ENCODE measurements around the gene MYL5.

GRCh38 chr4:653831-654502, 20.4 kb upstream of the MYL5 start:
- TF ChIP-seq EZH2 (IDR thresholded peaks at IDR 0.05; ENCODE audit: insufficient read depth, poor library complexity, severe bottlenecking): no peak
- no peak for TF ChIP-seq EZH2phosphoT487 (IDR thresholded peaks at IDR 0.05; ENCODE audit: insufficient read depth, low read depth)
